Left hindlimb (tissue), 1 donor: ENCODE measurements around the gene APLP2.
"Not testable (repeated sequence)": the region's sequence is repeated elsewhere in the genome, so short reads cannot be mapped to it uniquely, and the experiment has no call there.

Experiments used
- DNase-seq: peaks from one replicate; pipeline ENCODE4 v3.0.0-alpha.2; 2018

Gene APLP2

GRCh38 chr11:130094614-130095013, 24.9 kb downstream of the APLP2 start:
- DNase-seq: no peak

GRCh38 chr11:130095326-130095725, 25.6 kb downstream of the APLP2 start:
- no peak for DNase-seq

GRCh38 chr11:130096042-130096441, 26.3 kb downstream of the APLP2 start:
- DNase-seq: no peak

GRCh38 chr11:130096823-130097222, 27.1 kb downstream of the APLP2 start:
- no peak for DNase-seq

- no peak for DNase-seq
These were observed 27.6 kb downstream of the APLP2 start for GRCh38 chr11:130097285-130097684.

GRCh38 chr11:130099356-130099755, 29.7 kb downstream of the APLP2 start:
- DNase-seq: no peak

GRCh38 chr11:130100381-130101095, 30.8 kb downstream of the APLP2 start:
- DNase-seq: no peak

GRCh38 chr11:130101661-130102060, 32.0 kb downstream of the APLP2 start:
- no peak for DNase-seq

- DNase-seq: no peak
These were observed 32.9 kb downstream of the APLP2 start for GRCh38 chr11:130102301-130103249.

GRCh38 chr11:130103296-130103814, 33.7 kb downstream of the APLP2 start:
- no peak for DNase-seq

GRCh38 chr11:130106381-130106780, 36.7 kb downstream of the APLP2 start:
- DNase-seq: no peak

- DNase-seq: not testable (repeated sequence)
These were observed 39.0 kb downstream of the APLP2 start for GRCh38 chr11:130108671-130109070.

- DNase-seq: no peak
These were observed 39.7 kb downstream of the APLP2 start for GRCh38 chr11:130109386-130109785.

GRCh38 chr11:130110339-130111108, 40.8 kb downstream of the APLP2 start:
- no peak for DNase-seq

- DNase-seq: no peak
These were observed 42.6 kb downstream of the APLP2 start for GRCh38 chr11:130112071-130112830.

- no peak for DNase-seq
These were observed 44.6 kb downstream of the APLP2 start for GRCh38 chr11:130114281-130114680.

GRCh38 chr11:130114726-130115125, 45.0 kb downstream of the APLP2 start:
- no peak for DNase-seq

- no peak for DNase-seq
These were observed 45.5 kb downstream of the APLP2 start for GRCh38 chr11:130115218-130115617.

- DNase-seq: no peak
These were observed 48.5 kb downstream of the APLP2 start for GRCh38 chr11:130118165-130118564.

- no peak for DNase-seq
These were observed 49.1 kb downstream of the APLP2 start for GRCh38 chr11:130118636-130119387.

- no peak for DNase-seq
These were observed 50.4 kb downstream of the APLP2 start for GRCh38 chr11:130120045-130120444.
